Articular chondrocyte of knee joint (primary cell): ENCODE results near the gene DCTN5. TPM values are rescaled to one million over a fixed set of nuclear protein-coding genes. Genes with fewer than 3 reads are reported as not detected.

Experiments used
- total RNA-seq: library from RNA; depleted of rRNA; stranded (reverse); fragments of >200 nt; gene quantifications from 2 replicates; pipeline ENCODE4 v1.2.3, GENCODE V29; 2012

The DCTN5 gene
- 55.9 and 69.4 TPM in 2 replicates for total RNA-seq

GRCh38 chr16:23640931-23641765, at the start of gene DCTN5, which contains the start of gene PALB2:
Gene DCTN5 (plus strand): TSS chr16:23641466. CDS start chr16:23641543, 77 bp downstream.
Gene PALB2 (minus strand): TSS chr16:23641310. CDS start chr16:23641157, 153 bp downstream.

GRCh38 chr16:23595951-23596720, 45.1 kb upstream of the DCTN5 start, which contains the start of gene NDUFAB1:
Gene NDUFAB1 (minus strand): TSS chr16:23596316. CDS start chr16:23596290, 26 bp downstream.

GRCh38 chr16:23678430-23679273, 37.4 kb downstream of the DCTN5 start, which contains the start of gene PLK1:
Gene PLK1 (plus strand): TSS chr16:23678889. CDS start chr16:23678933, 44 bp downstream.

GRCh38 chr16:23712976-23713375, 71.7 kb downstream of the DCTN5 start, which contains the start of gene ERN2:
Gene ERN2 (minus strand): TSS chr16:23713222. CDS start chr16:23713187, 35 bp downstream.

Other genes starting within 250 kb of the DCTN5 start
- gene COG7, start 188.3 kb upstream of the DCTN5 start, total RNA-seq = 20.0 and 20.8 TPM in 2 replicates
- gene GGA2, start 131.0 kb upstream of the DCTN5 start, total RNA-seq = 45.8 and 50.4 TPM in 2 replicates
- 22.8 and 27.7 TPM in 2 replicates for gene EARS2, start 84.1 kb upstream of the DCTN5 start, total RNA-seq
- 83.9 and 113 TPM in 2 replicates for gene UBFD1, start 83.7 kb upstream of the DCTN5 start, total RNA-seq
- gene NDUFAB1, start 45.1 kb upstream of the DCTN5 start, total RNA-seq = 53.8 and 69.8 TPM in 2 replicates
- gene PALB2, start 156 bp upstream of the DCTN5 start, total RNA-seq = 14.1 and 17.0 TPM in 2 replicates
- 12.8 and 14.9 TPM in 2 replicates for gene PLK1, start 37.4 kb downstream of the DCTN5 start, total RNA-seq
- gene ERN2, start 71.8 kb downstream of the DCTN5 start, total RNA-seq = 0.11 and 0.13 TPM in 2 replicates
- gene CHP2, start 113.6 kb downstream of the DCTN5 start, total RNA-seq = not detected in 2 replicates
- gene PRKCB, start 194.5 kb downstream of the DCTN5 start, total RNA-seq = 0.11 and 0.52 TPM in 2 replicates